Mucosa of descending colon (tissue), 3 donors: ENCODE data around the gene OMP. TPM values are rescaled to one million over a fixed set of nuclear protein-coding genes. Genes with fewer than 3 reads are reported as not detected.

ENCODE experiments used
- ATAC-seq: fragments of 200-7000 bp; cut with Tn5 transposase; one replicate; pipeline ENCODE4 v1.9.1; 2020; ENCODE audit warnings: mild to moderate bottlenecking, moderate library complexity
- DNase-seq, 3 donors: peaks; one replicate each; pipeline ENCODE4 v3.0.0-alpha.2; 2020
- H3K36me3 ChIP-seq: fragments of 200-600 bp; one replicate; pipeline ENCODE4 v1.8.0; 2021; ENCODE audit warnings: low read depth, mild to moderate bottlenecking
- H3K4me1 ChIP-seq: fragments of 200-600 bp; one replicate; pipeline ENCODE4 v1.8.0; 2021; ENCODE audit warnings: low read depth, mild to moderate bottlenecking
- H3K4me3 ChIP-seq: fragments of 200-600 bp; one replicate; pipeline ENCODE4 v1.8.0; 2021; ENCODE audit warnings: mild to moderate bottlenecking
- H3K9me3 ChIP-seq: fragments of 200-600 bp; one replicate; pipeline ENCODE4 v1.8.0; 2021; ENCODE audit warnings: mild to moderate bottlenecking
- CTCF ChIP-seq: fragments of 200-600 bp; IDR thresholded peaks from one replicate; pipeline ENCODE4 v1.8.0; 2022; ENCODE audit warnings: antibody characterized with exemption, mild to moderate bottlenecking
- intact Hi-C, 2 donors: fragments of 100-400 bp; cut with DNase I in 1 of 2; cut with micrococcal nuclease in 1 of 2; formaldehyde crosslinking; loops; one replicate each; pipeline versions ENCODE4 v1.11.0 to v1.11.1; 2022; cut with DNase I, micrococcal nuclease
- total RNA-seq, 3 donors: library from RNA; stranded (reverse); fragmentation: NEBNext Ultra II Directional in 2 of 3; extraction: Animal tissue kit (Norgen Biotek cat#: 25700) in 2 of 3; gene quantifications; one replicate each; pipeline versions ENCODE4 v1.2.1 to v1.2.4, GENCODE V29; 2021 to 2023
- donor health status: DM: no; HTN: no; CAD: no; lungs with moderate emphysema.
- donor health status: DM: no; HTN: no; CAD: no.
- donor health status: DM: no; HTN: yes; CAD: no.

The OMP gene
- total RNA-seq, 3 donors from 2014 or later = 10.3 to 21.1 (median 11.3) TPM

- DNase-seq = no peak
These were observed 31.6 kb upstream of the OMP start for GRCh38 chr11:77071077-77071476.

GRCh38 chr11:77071671-77072605 is 30.7 kb upstream of the OMP start:
- peak in 1 of 3 donors; percentile 46 for DNase-seq
- no peaks in the 10 kb centered on the region for H3K36me3 ChIP-seq
- H3K9me3 ChIP-seq = no peaks in the 10 kb centered on the region
- peaks cover 84% of the 10 kb centered on the region for H3K4me1 ChIP-seq
- no peak for TF ChIP-seq CTCF
- ATAC-seq = no peak
- no peak overlapping the region for H3K4me3 ChIP-seq
- intact Hi-C loops = no loop called here

More at GRCh38 chr11:77071077-77071476, 31.6 kb upstream of the OMP start:
- TF ChIP-seq CTCF = no peak
- no peak overlapping the region for H3K4me3 ChIP-seq
- H3K36me3 ChIP-seq = no peaks in the 10 kb centered on the region
- H3K4me1 ChIP-seq = peaks cover 80% of the 10 kb centered on the region
- intact Hi-C loops = no loop called here
- no peaks in the 10 kb centered on the region for H3K9me3 ChIP-seq
- ATAC-seq = no peak

GRCh38 chr11:77072851-77073327 is 29.8 kb upstream of the OMP start:
- Histone ChIP-seq H3K36me3 (no peaks in the 10 kb centered on the region), H3K4me1 (peaks cover 84% of the 10 kb centered on the region), H3K4me3 (no peak overlapping the region), H3K9me3 (no peaks in the 10 kb centered on the region)
- ATAC-seq (no peak), DNase-seq (no peak)
- intact Hi-C loops = no loop called here
- no peak for TF ChIP-seq CTCF

GRCh38 chr11:77073328-77074001 is 29.2 kb upstream of the OMP start:
- no peak overlapping the region for H3K4me3 ChIP-seq
- DNase-seq (peak; percentile 90 to 92 (median 91)), ATAC-seq (peak; percentile 80)
- no peaks in the 10 kb centered on the region for H3K9me3 ChIP-seq
- TF ChIP-seq CTCF = peak; percentile 56
- no peaks in the 10 kb centered on the region for H3K36me3 ChIP-seq
- intact Hi-C loops = no loop called here
- H3K4me1 ChIP-seq = peaks cover 79% of the 10 kb centered on the region

- intact Hi-C loops = no loop called here
- no peak overlapping the region for H3K4me3 ChIP-seq
- ATAC-seq = peak; percentile 51
These were observed 28.4 kb upstream of the OMP start for GRCh38 chr11:77074205-77074604.

More at GRCh38 chr11:77074205-77074604, 28.4 kb upstream of the OMP start:
- no peak for TF ChIP-seq CTCF
- Histone ChIP-seq H3K9me3 (no peaks in the 10 kb centered on the region), H3K4me1 (peaks cover 72% of the 10 kb centered on the region), H3K36me3 (no peaks in the 10 kb centered on the region)
- DNase-seq = peak; percentile 79 to 86 (median 82)
